Endodermal cell (in vitro differentiated cells): ENCODE results near the gene MMP1. TPM values are rescaled to one million over a fixed set of nuclear protein-coding genes. Genes with fewer than 3 reads are reported as not detected.

Experiments used
- DNase-seq: peaks from one replicate; pipeline ENCODE4 v3.0.0-alpha.2; 2017
- H3K27ac ChIP-seq: 2 replicates; pipeline ENCODE4 v1.5.1; 2013; ENCODE audit warnings: mild to moderate bottlenecking, low read depth, low read length, moderate library complexity
- H3K27me3 ChIP-seq: 2 replicates; pipeline ENCODE4 v1.6.1; 2013; ENCODE audit warnings: mild to moderate bottlenecking, low read length, moderate library complexity; ENCODE audit not compliant: insufficient read depth, control insufficient read depth, poor library complexity, severe bottlenecking
- H3K36me3 ChIP-seq: 2 replicates; pipeline ENCODE4 v1.7.0; 2013; ENCODE audit warnings: mild to moderate bottlenecking, low read length, moderate library complexity; ENCODE audit not compliant: control insufficient read depth, insufficient read depth
- H3K4me1 ChIP-seq: one replicate; pipeline ENCODE4 v1.7.0; 2013; ENCODE audit warnings: low read length; ENCODE audit not compliant: control insufficient read depth, insufficient read depth
- H3K4me3 ChIP-seq: 2 replicates; pipeline ENCODE4 v1.5.1; 2013; ENCODE audit warnings: mild to moderate bottlenecking, low read length, moderate library complexity
- H3K9ac ChIP-seq: 2 replicates; pipeline ENCODE4 v1.6.1; 2013; ENCODE audit warnings: mild to moderate bottlenecking, low read length, moderate library complexity; ENCODE audit not compliant: poor library complexity, severe bottlenecking; ENCODE audit errors: extremely low read depth
- H3K9me3 ChIP-seq: 2 replicates; pipeline ENCODE4 v1.6.1; 2013; ENCODE audit warnings: mild to moderate bottlenecking, low read length, moderate library complexity; ENCODE audit not compliant: control insufficient read depth
- H3K27ac Mint-ChIP-seq: 2 replicates; pipeline ENCODE4 v1.8.0; 2020; ENCODE audit warnings: mixed read lengths
- H3K27me3 Mint-ChIP-seq: 2 replicates; pipeline ENCODE4 v1.8.0; 2021; ENCODE audit warnings: mild to moderate bottlenecking, mixed read lengths; ENCODE audit not compliant: insufficient read depth
- H3K36me3 Mint-ChIP-seq: 2 replicates; pipeline ENCODE4 v1.8.0; 2020; ENCODE audit warnings: low read depth, mixed read lengths
- H3K4me1 Mint-ChIP-seq: 2 replicates; pipeline ENCODE4 v1.8.0; 2020; ENCODE audit warnings: mixed read lengths
- H3K4me3 Mint-ChIP-seq: 2 replicates; pipeline ENCODE4 v1.8.0; 2020; ENCODE audit warnings: mild to moderate bottlenecking, moderate library complexity, mixed read lengths
- H3K9me3 Mint-ChIP-seq: 2 replicates; pipeline ENCODE4 v1.8.0; 2020; ENCODE audit warnings: mild to moderate bottlenecking, mixed read lengths
- CTCF ChIP-seq: fragments of 200-600 bp; sonication (generic); conservative IDR thresholded peaks from 2 replicates; pipeline ENCODE4 v1.5.0; 2021; ENCODE audit warnings: antibody characterized with exemption, mild to moderate bottlenecking
- WGBS, 2 experiments: methylation state at CpG; one replicate each; pipeline versions ENCODE4 v1.1.5 to v1.1.7; 2013; ENCODE audit warnings: missing lambda C conversion rate in 2 of 2, mixed read lengths in 1 of 2; ENCODE audit not compliant: insufficient coverage in 1 of 2, insufficient read length in 1 of 2; 5-methylcytosine and 5-hydroxymethylcytosine counted together
- total RNA-seq, 2 donors: library from RNA; stranded (reverse); fragmentation: NEBNext Ultra II Directional in 1 of 2; extraction: Animal tissue kit (Norgen Biotek cat#: 25700) in 1 of 2; gene quantifications; 2 replicates in 1 of 2; 3 replicates in 1 of 2; pipeline ENCODE4 v1.2.1, GENCODE V29; 2021

Gene MMP1
- total RNA-seq, 2 donors from 2014 or later: not detected

- 88 to 91% methylated on average over 4 of the region's 4 CpGs for WGBS, 2 experiments
- H3K9ac ChIP-seq: no peak overlapping the region
Measured at GRCh38 chr11:102773386-102773785, 24.6 kb downstream of the MMP1 start.

GRCh38 chr11:102771351-102771750 lies 26.6 kb downstream of the MMP1 start:
- H3K9ac ChIP-seq: no peak overlapping the region
- no peak overlapping the region for H3K4me3 ChIP-seq
- no peaks in the 10 kb centered on the region for H3K4me1 ChIP-seq
- H3K27ac ChIP-seq: no peak overlapping the region
- no peak for TF ChIP-seq CTCF
- no peaks in the 10 kb centered on the region for H3K9me3 ChIP-seq
- H3K36me3 ChIP-seq: no peaks in the 10 kb centered on the region
- 33 to 89% methylated on average over 1 of the region's 1 CpG for WGBS, 2 experiments
- Mint-ChIP-seq H3K4me3 (no peak overlapping the region), H3K4me1 (no peaks in the 10 kb centered on the region), H3K27ac (no peak overlapping the region), H3K36me3 (no peaks in the 10 kb centered on the region), H3K27me3 (no peaks in the 10 kb centered on the region), H3K9me3 (no peaks in the 10 kb centered on the region)
- H3K27me3 ChIP-seq: no peaks in the 10 kb centered on the region
- no peak for DNase-seq

More at GRCh38 chr11:102773386-102773785, 24.6 kb downstream of the MMP1 start:
- Histone ChIP-seq H3K4me1 (no peaks in the 10 kb centered on the region), H3K27ac (no peak overlapping the region), H3K9me3 (no peaks in the 10 kb centered on the region), H3K36me3 (no peaks in the 10 kb centered on the region), H3K27me3 (no peaks in the 10 kb centered on the region), H3K4me3 (no peak overlapping the region)
- Mint-ChIP-seq H3K27me3 (no peaks in the 10 kb centered on the region), H3K27ac (no peak overlapping the region), H3K9me3 (no peaks in the 10 kb centered on the region), H3K36me3 (no peaks in the 10 kb centered on the region), H3K4me1 (no peaks in the 10 kb centered on the region), H3K4me3 (no peak overlapping the region)
- no peak for DNase-seq
- no peak for TF ChIP-seq CTCF

GRCh38 chr11:102770191-102770590 lies 27.8 kb downstream of the MMP1 start:
- no peak overlapping the region for H3K4me3 ChIP-seq
- TF ChIP-seq CTCF: no peak
- no peaks in the 10 kb centered on the region for H3K9me3 Mint-ChIP-seq
- no peaks in the 10 kb centered on the region for H3K4me1 ChIP-seq
- no peak overlapping the region for H3K27ac ChIP-seq
- no peaks in the 10 kb centered on the region for H3K9me3 ChIP-seq
- no peaks in the 10 kb centered on the region for H3K27me3 Mint-ChIP-seq
- no peaks in the 10 kb centered on the region for H3K36me3 ChIP-seq
- DNase-seq: no peak
- no peak overlapping the region for H3K27ac Mint-ChIP-seq
- H3K27me3 ChIP-seq: no peaks in the 10 kb centered on the region
- no peak overlapping the region for H3K4me3 Mint-ChIP-seq
- H3K4me1 Mint-ChIP-seq: peaks cover under 1% of the 10 kb centered on the region
- no peak overlapping the region for H3K9ac ChIP-seq
- no peaks in the 10 kb centered on the region for H3K36me3 Mint-ChIP-seq
